ENCODE data around the gene OR11H6. TPM values are rescaled to one million over a fixed set of nuclear protein-coding genes. Genes with fewer than 3 reads are reported as not detected.

OR11H6 gene
- total RNA-seq, 1 donor from 2014 or later = not detected

DNA sequence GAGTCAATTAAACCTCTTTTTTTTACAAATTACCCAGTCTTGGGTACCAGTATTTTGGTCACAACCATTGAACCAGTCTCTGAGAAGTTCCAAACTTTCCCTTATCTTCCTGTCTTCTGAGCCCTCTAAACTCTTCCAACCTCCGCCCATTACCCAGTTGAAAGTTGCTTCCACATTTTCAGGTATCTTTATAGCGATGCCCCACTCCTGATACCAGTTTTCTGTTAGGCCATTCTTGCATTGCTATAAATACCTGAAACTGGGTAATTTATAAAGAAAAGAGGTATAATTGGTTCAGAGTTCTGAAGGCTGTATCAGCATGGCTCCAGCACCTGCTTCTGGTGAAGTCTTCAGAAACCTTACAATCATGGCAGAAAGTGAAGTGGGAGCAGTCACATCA is 50.6 kb downstream of the OR11H6 start:
- DNase-seq (ENCODE audit: low read depth) = no peak
- Histone ChIP-seq H3K4me3 (ENCODE audit: low read depth, low read length) (no peak overlapping the region), H3K36me3 (ENCODE audit: control insufficient read depth, insufficient read depth, low read length) (no peaks in the 10 kb centered on the region), H3K27me3 (ENCODE audit: control insufficient read depth, insufficient read depth, low read length) (no peaks in the 10 kb centered on the region)
- TF ChIP-seq, protein P1, sequence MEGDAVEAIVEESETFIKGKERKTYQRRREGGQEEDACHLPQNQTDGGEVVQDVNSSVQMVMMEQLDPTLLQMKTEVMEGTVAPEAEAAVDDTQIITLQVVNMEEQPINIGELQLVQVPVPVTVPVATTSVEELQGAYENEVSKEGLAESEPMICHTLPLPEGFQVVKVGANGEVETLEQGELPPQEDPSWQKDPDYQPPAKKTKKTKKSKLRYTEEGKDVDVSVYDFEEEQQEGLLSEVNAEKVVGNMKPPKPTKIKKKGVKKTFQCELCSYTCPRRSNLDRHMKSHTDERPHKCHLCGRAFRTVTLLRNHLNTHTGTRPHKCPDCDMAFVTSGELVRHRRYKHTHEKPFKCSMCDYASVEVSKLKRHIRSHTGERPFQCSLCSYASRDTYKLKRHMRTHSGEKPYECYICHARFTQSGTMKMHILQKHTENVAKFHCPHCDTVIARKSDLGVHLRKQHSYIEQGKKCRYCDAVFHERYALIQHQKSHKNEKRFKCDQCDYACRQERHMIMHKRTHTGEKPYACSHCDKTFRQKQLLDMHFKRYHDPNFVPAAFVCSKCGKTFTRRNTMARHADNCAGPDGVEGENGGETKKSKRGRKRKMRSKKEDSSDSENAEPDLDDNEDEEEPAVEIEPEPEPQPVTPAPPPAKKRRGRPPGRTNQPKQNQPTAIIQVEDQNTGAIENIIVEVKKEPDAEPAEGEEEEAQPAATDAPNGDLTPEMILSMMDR (IDR thresholded peaks at IDR 0.05; ENCODE audit: insufficient read depth, low read length, poor library complexity, severe bottlenecking) = no peak

Other genes with a start within 250 kb of the OR11H6 start
- not detected in 2 replicates for gene OR4K15, start 248.1 kb upstream of the OR11H6 start, total RNA-seq
- not detected in 2 replicates for gene OR4Q2, start 221.5 kb upstream of the OR11H6 start, total RNA-seq
- not detected in 2 replicates for gene OR4K14, start 204.4 kb upstream of the OR11H6 start, total RNA-seq
- not detected in 2 replicates for gene OR4K13, start 187.7 kb upstream of the OR11H6 start, total RNA-seq
- not detected in 2 replicates for gene OR4L1, start 163.7 kb upstream of the OR11H6 start, total RNA-seq
- not detected in 2 replicates for gene OR4K17, start 113.0 kb upstream of the OR11H6 start, total RNA-seq
- not detected in 2 replicates for gene OR4N5, start 84.9 kb upstream of the OR11H6 start, total RNA-seq
- not detected in 2 replicates for gene OR11G2, start 32.8 kb upstream of the OR11H6 start, total RNA-seq
- gene OR11H7, start 5.3 kb downstream of the OR11H6 start, total RNA-seq = not detected in 2 replicates
- not detected in 2 replicates for gene OR11H4, start 15.6 kb downstream of the OR11H6 start, total RNA-seq
- gene TTC5, start 82.2 kb downstream of the OR11H6 start, total RNA-seq = 10.9 and 13.3 TPM in 2 replicates
- gene CCNB1IP1, start 109.6 kb downstream of the OR11H6 start, total RNA-seq = 236 and 246 TPM in 2 replicates
- gene PARP2, start 119.9 kb downstream of the OR11H6 start, total RNA-seq = 16.2 and 22.2 TPM in 2 replicates
- gene TEP1, start 189.8 kb downstream of the OR11H6 start, total RNA-seq = 15.5 and 24.1 TPM in 2 replicates
- 0.08 TPM in 1 of 2 replicates, not detected in the other for gene KLHL33, start 212.5 kb downstream of the OR11H6 start, total RNA-seq
- gene OSGEP, start 231.1 kb downstream of the OR11H6 start, total RNA-seq = 46.6 and 61.1 TPM in 2 replicates
- 297 and 328 TPM in 2 replicates for gene APEX1, start 231.5 kb downstream of the OR11H6 start, total RNA-seq
- gene PIP4P1, start 237.7 kb downstream of the OR11H6 start, total RNA-seq = 25.1 and 25.9 TPM in 2 replicates
- 96.5 and 98.0 TPM in 2 replicates for gene PNP, start 245.7 kb downstream of the OR11H6 start, total RNA-seq